ENCODE results near the gene CACNA1G. TPM values are rescaled to one million over a fixed set of nuclear protein-coding genes. Genes with fewer than 3 reads are reported as not detected.

CACNA1G gene
- total and polyA plus RNA-seq, 2 experiments from 2014 or later, result 3.5 to 4.8 TPM

DNA sequence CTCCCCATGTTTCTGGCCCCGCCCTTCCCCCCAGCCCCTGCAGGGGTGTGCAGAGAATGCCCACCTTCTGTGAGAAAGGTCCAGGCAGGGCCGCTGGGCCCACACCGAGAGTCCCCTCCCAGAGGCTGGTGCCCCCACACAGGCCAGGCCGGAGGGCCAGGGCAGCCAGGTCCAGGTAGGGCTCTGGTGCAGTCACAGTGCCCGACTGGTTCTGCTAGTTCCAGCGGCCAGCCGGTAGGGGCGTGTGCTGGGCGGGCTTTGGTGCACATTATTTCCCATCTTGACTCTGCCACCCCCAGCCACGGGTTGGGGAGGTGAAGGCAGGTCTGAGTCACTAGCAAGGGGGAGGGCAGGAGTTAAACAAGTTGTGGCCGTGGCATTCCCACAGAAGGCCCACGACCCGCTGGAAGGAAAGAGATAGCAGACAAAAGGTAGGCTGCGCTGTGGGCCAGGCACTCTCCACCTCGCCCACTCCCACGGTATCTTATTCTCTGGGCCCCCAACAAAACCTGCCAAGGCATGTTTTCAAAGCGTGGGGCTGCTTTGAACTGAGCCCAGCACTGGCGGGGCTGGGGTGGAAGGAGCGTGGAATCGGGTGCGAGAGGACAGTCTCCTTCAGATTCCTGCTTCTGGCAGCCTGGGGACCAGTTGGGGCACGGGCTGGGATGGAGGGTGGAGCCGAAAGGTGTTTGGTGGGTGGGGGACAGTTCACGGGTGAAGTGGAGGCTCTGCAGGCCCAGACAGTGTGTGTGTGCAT lies 26.1 kb upstream of the CACNA1G start:
- Histone ChIP-seq H3K27ac (peak overlapping the region; percentile 68), H4K20me1 (ENCODE audit: insufficient read depth, poor library complexity, severe bottlenecking) (no peaks in the 10 kb centered on the region), H3K4me2 (peak overlapping the region; percentile 88), H3K79me2 (peaks cover 3% of the 10 kb centered on the region), H3K9me2 (replicated peaks; ENCODE audit: insufficient read depth) (no peaks in the 10 kb centered on the region), H3K36me3 (replicated peaks; ENCODE audit: insufficient read depth, low read depth) (no peaks in the 10 kb centered on the region), H3K4me1 (ENCODE audit: insufficient read depth) (peaks cover 36% of the 10 kb centered on the region), H3K9me3 (ENCODE audit: low read depth) (no peaks in the 10 kb centered on the region), H2AFZ (peak overlapping the region; percentile 29), H3K27me3 (peaks cover 2% of the 10 kb centered on the region), H3K4me3 (no peak overlapping the region)
- peak; percentile 28 for TF ChIP-seq CTCF (IDR thresholded peaks at IDR 0.05; ENCODE audit: poor library complexity)
- TF ChIP-seq EZH2 (IDR thresholded peaks at IDR 0.05; ENCODE audit: borderline replicate concordance), result no peak
- TF ChIP-seq EZH2phosphoT487 (IDR thresholded peaks at IDR 0.05; ENCODE audit: low read depth, severe bottlenecking, unreplicated experiment), result no peak
- WGBS (ENCODE audit: low lambda C conversion rate, missing lambda C conversion rate), result 41% methylated on average over 23 of the region's 24 CpGs
- peak; percentile 66 for DNase-seq (ENCODE audit: low spot score)

DNA sequence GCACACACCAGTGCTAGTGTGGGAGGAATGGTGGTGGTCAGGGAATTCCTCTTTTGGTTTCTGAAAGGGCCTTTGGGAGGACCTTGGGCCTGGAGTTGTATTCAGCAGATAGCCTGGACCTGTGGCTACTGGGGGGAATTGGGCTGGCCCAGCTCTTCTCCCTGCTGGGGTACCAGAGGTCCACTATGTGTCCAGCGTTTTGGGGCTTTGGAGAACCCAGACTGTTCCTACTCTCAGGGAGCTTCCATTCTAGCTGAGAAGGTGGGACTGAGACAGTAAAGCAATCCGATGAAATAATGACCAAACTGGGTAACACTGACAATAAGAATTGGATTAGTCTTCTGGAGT lies 25.6 kb upstream of the CACNA1G start:
- H3K79me2 ChIP-seq, result peaks cover 3% of the 10 kb centered on the region

DNA sequence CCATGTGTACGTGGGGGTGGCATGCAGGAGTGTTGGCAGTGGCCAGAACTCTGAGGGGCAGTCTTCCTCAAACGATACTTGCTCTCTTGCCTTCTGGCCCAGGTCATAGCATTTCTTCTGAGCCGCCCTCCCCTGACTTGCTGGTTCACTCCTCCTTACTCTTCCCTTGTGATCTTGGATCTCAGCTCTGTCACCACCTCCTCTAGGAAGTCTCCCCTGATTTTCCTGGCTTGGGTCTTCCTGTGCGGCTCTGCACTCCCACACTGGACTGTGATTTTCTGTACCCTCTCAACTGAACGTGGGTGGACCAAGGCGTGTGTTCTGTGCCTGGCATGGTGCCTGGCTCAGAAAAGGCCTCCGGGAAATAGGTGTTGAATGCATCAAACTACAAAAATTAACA lies 25.1 kb upstream of the CACNA1G start:
- Histone ChIP-seq H3K4me2 (no peak overlapping the region), H3K36me3 (replicated peaks; ENCODE audit: insufficient read depth, low read depth) (no peaks in the 10 kb centered on the region), H3K4me1 (ENCODE audit: insufficient read depth) (peaks cover 36% of the 10 kb centered on the region), H3K9me2 (replicated peaks; ENCODE audit: insufficient read depth) (no peaks in the 10 kb centered on the region), H3K27me3 (peaks cover 2% of the 10 kb centered on the region), H3K4me3 (no peak overlapping the region), H4K20me1 (ENCODE audit: insufficient read depth, poor library complexity, severe bottlenecking) (no peaks in the 10 kb centered on the region), H3K79me2 (peaks cover 3% of the 10 kb centered on the region), H2AFZ (no peak overlapping the region), H3K27ac (no peak overlapping the region), H3K9me3 (ENCODE audit: low read depth) (no peaks in the 10 kb centered on the region)
- TF ChIP-seq EZH2 (IDR thresholded peaks at IDR 0.05; ENCODE audit: borderline replicate concordance) (no peak), CTCF (IDR thresholded peaks at IDR 0.05; ENCODE audit: poor library complexity) (no peak), EZH2phosphoT487 (IDR thresholded peaks at IDR 0.05; ENCODE audit: low read depth, severe bottlenecking, unreplicated experiment) (no peak)
- 90% methylated on average over 7 of the region's 7 CpGs for WGBS (ENCODE audit: low lambda C conversion rate, missing lambda C conversion rate)
- no peak for DNase-seq (ENCODE audit: low spot score)

More for the DNA sequence above, 25.6 kb upstream of the CACNA1G start:
- Histone ChIP-seq H3K9me3 (ENCODE audit: low read depth) (no peaks in the 10 kb centered on the region), H3K4me2 (peak overlapping the region; percentile 88), H3K4me3 (no peak overlapping the region), H3K9me2 (replicated peaks; ENCODE audit: insufficient read depth) (no peaks in the 10 kb centered on the region), H3K4me1 (ENCODE audit: insufficient read depth) (peaks cover 36% of the 10 kb centered on the region), H3K27ac (no peak overlapping the region), H3K36me3 (replicated peaks; ENCODE audit: insufficient read depth, low read depth) (no peaks in the 10 kb centered on the region), H2AFZ (no peak overlapping the region), H4K20me1 (ENCODE audit: insufficient read depth, poor library complexity, severe bottlenecking) (no peaks in the 10 kb centered on the region), H3K27me3 (peaks cover 2% of the 10 kb centered on the region)
- TF ChIP-seq EZH2 (IDR thresholded peaks at IDR 0.05; ENCODE audit: borderline replicate concordance) (no peak), EZH2phosphoT487 (IDR thresholded peaks at IDR 0.05; ENCODE audit: low read depth, severe bottlenecking, unreplicated experiment) (no peak)
- no peak for DNase-seq (ENCODE audit: low spot score)
- 100% methylated on average over 2 of the region's 2 CpGs for WGBS (ENCODE audit: low lambda C conversion rate, missing lambda C conversion rate)

Data from hepatocyte (in vitro differentiated cells).